HG02840 (cell line): ENCODE measurements around the gene TBCEL.
"Not testable (repeated sequence)": the region's sequence is repeated elsewhere in the genome, so short reads cannot be mapped to it uniquely, and the experiment has no call there.

ENCODE experiments used
- ATAC-seq: cut with Tn5 transposase; IDR thresholded peaks from one replicate; pipeline ENCODE4 v1.9.1; 2021; ENCODE audit warnings: mild to moderate bottlenecking, moderate library complexity, moderate number of reproducible peaks; ENCODE audit not compliant: unreplicated experiment, low FRiP score

The TBCEL gene

GRCh38 chr11:121100943-121101342 is 77.0 kb downstream of the TBCEL start, which contains the start of gene TECTA:
Gene TECTA (plus strand): TSS chr11:121101243. CDS start chr11:121102666, 1,423 bp downstream.
- no peak for ATAC-seq

GRCh38 chr11:121104312-121104762 is 80.4 kb downstream of the TBCEL start:
- no peak for ATAC-seq

GRCh38 chr11:121105063-121105480 is 81.2 kb downstream of the TBCEL start:
- no peak for ATAC-seq

GRCh38 chr11:121105481-121106195 is 81.7 kb downstream of the TBCEL start:
- no peak for ATAC-seq

- no peak for ATAC-seq
These were observed 82.9 kb downstream of the TBCEL start for GRCh38 chr11:121106812-121107211.

GRCh38 chr11:121108413-121108812 is 84.5 kb downstream of the TBCEL start:
- no peak for ATAC-seq

- no peak for ATAC-seq
These were observed 85.6 kb downstream of the TBCEL start for GRCh38 chr11:121109471-121109870.

GRCh38 chr11:121109916-121110586 is 86.1 kb downstream of the TBCEL start:
- ATAC-seq: no peak

- no peak for ATAC-seq
These were observed 87.2 kb downstream of the TBCEL start for GRCh38 chr11:121110871-121111724.

- no peak for ATAC-seq
These were observed 88.9 kb downstream of the TBCEL start for GRCh38 chr11:121112498-121113455.

GRCh38 chr11:121113611-121114010 is 89.7 kb downstream of the TBCEL start:
- no peak for ATAC-seq

- not testable (repeated sequence) for ATAC-seq
These were observed 91.1 kb downstream of the TBCEL start for GRCh38 chr11:121115024-121115423.

- ATAC-seq: no peak
These were observed 93.9 kb downstream of the TBCEL start for GRCh38 chr11:121117788-121118187.

GRCh38 chr11:121119440-121119839 is 95.5 kb downstream of the TBCEL start:
- no peak for ATAC-seq

GRCh38 chr11:121122328-121122727 is 98.4 kb downstream of the TBCEL start:
- no peak for ATAC-seq

- no peak for ATAC-seq
These were observed 99.7 kb downstream of the TBCEL start for GRCh38 chr11:121123496-121124069.

GRCh38 chr11:121127809-121128208 is 103.9 kb downstream of the TBCEL start:
- no peak for ATAC-seq

- no peak for ATAC-seq
These were observed 105.7 kb downstream of the TBCEL start for GRCh38 chr11:121129362-121130340.
